ENCODE results near the gene CLCN7. TPM values are rescaled to one million over a fixed set of nuclear protein-coding genes. Genes with fewer than 3 reads are reported as not detected.

CLCN7 gene
- total RNA-seq, 1 experiment from 2014 or later, result 70.0 TPM

- Histone ChIP-seq H3K4me1 (ENCODE audit: insufficient read depth, low read length) (no peaks in the 10 kb centered on the region), H2BK5ac (ENCODE audit: insufficient read length, low read length) (no peak overlapping the region), H4K91ac (ENCODE audit: insufficient read length, low read depth, low read length) (no peak overlapping the region), H3K9me3 (ENCODE audit: control insufficient read depth, low read depth, low read length) (no peaks in the 10 kb centered on the region), H2BK15ac (ENCODE audit: low read depth, low read length) (no peak overlapping the region), H3K27me3 (ENCODE audit: insufficient read depth, low read length) (no peaks in the 10 kb centered on the region), H3K4me2 (ENCODE audit: insufficient read depth, insufficient read length, low read length) (no peak overlapping the region), H2BK20ac (ENCODE audit: low read depth, low read length, poor library complexity, severe bottlenecking) (no peak overlapping the region), H3K23me2 (ENCODE audit: insufficient read length, low read depth, low read length, poor library complexity, severe bottlenecking) (peaks cover 13% of the 10 kb centered on the region), H3K18ac (ENCODE audit: insufficient read length, low read depth, low read length) (no peak overlapping the region), H3K23ac (ENCODE audit: insufficient read length, low read depth, low read length) (no peak overlapping the region), H3K9ac (ENCODE audit: extremely low read depth, insufficient read length, low read length) (no peak overlapping the region), H3K56ac (ENCODE audit: insufficient read length, low read depth, low read length) (no peak overlapping the region), H3K4ac (ENCODE audit: low read depth, low read length) (no peak overlapping the region), H3K14ac (ENCODE audit: insufficient read depth, low read length) (no peak overlapping the region), H3K27ac (ENCODE audit: insufficient read length, low read depth, low read length) (no peak overlapping the region), H3K79me1 (ENCODE audit: insufficient read depth, low read depth, low read length, poor library complexity, severe bottlenecking) (no peaks in the 10 kb centered on the region), H4K8ac (replicated peaks; ENCODE audit: insufficient read length, low read depth, low read length) (no peak overlapping the region), H4K5ac (ENCODE audit: insufficient read length, low read depth, low read length) (no peak overlapping the region), H2AK5ac (ENCODE audit: insufficient read length, low read length) (no peak overlapping the region), H4K20me1 (ENCODE audit: control insufficient read depth, insufficient read depth, insufficient read length) (no peaks in the 10 kb centered on the region), H3T11ph (ENCODE audit: low read length) (no peak overlapping the region), H2BK12ac (ENCODE audit: insufficient read length, low read depth, low read length) (no peak overlapping the region), H2AFZ (ENCODE audit: low read length) (no peak overlapping the region), H3K79me2 (ENCODE audit: insufficient read depth, low read length) (peaks cover 7% of the 10 kb centered on the region; the same call in 1 of the 2 replicates), H2BK120ac (ENCODE audit: low read depth, low read length, poor library complexity, severe bottlenecking) (no peak overlapping the region)
- no peak for DNase-seq
- peaks cover 0 to 6% (median 0%) of the 10 kb centered on the region in 3 experiments; a peak in 2 of 7 replicates for H3K36me3 Mint-ChIP-seq (ENCODE audit: insufficient read depth in 1 of 3, low read depth in 3 of 3)
- H3K4me3 Mint-ChIP-seq, result no peak overlapping the region
- no peak for TF ChIP-seq CTCF (conservative IDR thresholded peaks at IDR 0.05)
- peaks cover 6 to 10% of the 10 kb centered on the region in 2 experiments; a peak in 4 of 5 replicates for H3K9me3 Mint-ChIP-seq
- no CpG with 5 or more reads among the region's 12 CpGs for WGBS (ENCODE audit: extremely low coverage, insufficient read length, low lambda C conversion rate)
- no peaks in the 10 kb centered on the region for H3K27me3 Mint-ChIP-seq (ENCODE audit: low read depth)
- H3K27ac Mint-ChIP-seq, result no peak overlapping the region
- peaks cover 0 to 10% of the 10 kb centered on the region in 2 experiments; a peak in 2 of 4 replicates for H3K4me1 Mint-ChIP-seq
These were observed 50.8 kb downstream of the CLCN7 start for GRCh38 chr16:1424028-1424427.
